GM15510 (cell line): ENCODE measurements around the gene VAV1.

ENCODE experiments used
- POLR2A ChIP-seq: IDR thresholded peaks from 3 replicates; pipeline ENCODE4 v1.6.1; 2011; ENCODE audit warnings: borderline replicate concordance; ENCODE audit not compliant: insufficient read length; ENCODE audit errors: extremely low read depth

VAV1 gene

GRCh38 chr19:6891761-6892385 is 119.4 kb downstream of the VAV1 start:
- no peak for TF ChIP-seq POLR2A

- no peak for TF ChIP-seq POLR2A
Measured at GRCh38 chr19:6894313-6894712, 121.8 kb downstream of the VAV1 start.

- TF ChIP-seq POLR2A, result no peak
Measured at GRCh38 chr19:6903446-6903845, 130.9 kb downstream of the VAV1 start.

GRCh38 chr19:6906559-6907060 is 134.1 kb downstream of the VAV1 start:
- no peak for TF ChIP-seq POLR2A
